ENCODE measurements around the gene MATN1. TPM values are rescaled to one million over a fixed set of nuclear protein-coding genes. Genes with fewer than 3 reads are reported as not detected.
A peak's percentile ranks its signal among the peaks of the same experiment; 100 is the strongest.

The MATN1 gene
- total and polyA plus RNA-seq, 2 experiments from 2014 or later = 0.32 TPM; not detected in 1

GRCh38 chr1:30706528-30706927 is 16.9 kb downstream of the MATN1 start:
- no peaks in the 10 kb centered on the region for H3K9me3 ChIP-seq (ENCODE audit: low read depth)
- no peak overlapping the region for H3K9ac ChIP-seq
- peak; percentile 85 for DNase-seq
- H2AFZ ChIP-seq = no peak overlapping the region
- H4K20me1 ChIP-seq (ENCODE audit: insufficient read depth) = no peaks in the 10 kb centered on the region
- in situ Hi-C loops (cut with MboI) = loop anchor here (25.0 kb wide), 1 partner anchor 1469 kb away; the partner anchor contains the start of genes MECR and PTPRU
- H3K9me2 ChIP-seq (ENCODE audit: insufficient read depth) = no peaks in the 10 kb centered on the region
- no peak overlapping the region for H3K4me2 ChIP-seq (ENCODE audit: unreplicated experiment)
- WGBS, 2 experiments (ENCODE audit: low coverage in 1 of 2, low lambda C conversion rate in 2 of 2, missing lambda C conversion rate in 2 of 2) = 9 to 17% methylated on average over 9 of the region's 9 CpGs
- H3K4me3 ChIP-seq = no peak overlapping the region
- no peaks in the 10 kb centered on the region for H3F3A ChIP-seq (ENCODE audit: insufficient read depth)
- peaks cover 4% of the 10 kb centered on the region; the same call in 1 of the 2 replicates for H3K4me1 ChIP-seq (ENCODE audit: insufficient read depth)
- TF ChIP-seq EZH2 (IDR thresholded peaks at IDR 0.05; ENCODE audit: insufficient read depth, poor library complexity, severe bottlenecking) = no peak
- TF ChIP-seq EZH2phosphoT487 (IDR thresholded peaks at IDR 0.05; ENCODE audit: insufficient read depth, low read depth) = no peak
- H3K27me3 ChIP-seq (replicated peaks; ENCODE audit: insufficient read depth) = no peaks in the 10 kb centered on the region
- no peaks in the 10 kb centered on the region for H3K36me3 ChIP-seq (ENCODE audit: low read depth)
- H3K79me2 ChIP-seq (ENCODE audit: insufficient read depth) = no peaks in the 10 kb centered on the region
- no peak overlapping the region for H3K27ac ChIP-seq

- no peaks in the 10 kb centered on the region for H3K36me3 ChIP-seq (ENCODE audit: low read depth)
- in situ Hi-C loops (cut with MboI) = loop anchor here (25.0 kb wide), 1 partner anchor 1468 kb away; the partner anchor contains the start of genes MECR and PTPRU
These were observed 17.7 kb downstream of the MATN1 start for GRCh38 chr1:30705698-30706097.

GRCh38 chr1:30704765-30705509 is 18.4 kb downstream of the MATN1 start:
- Histone ChIP-seq H3K4me3 (no peak overlapping the region), H3K27me3 (replicated peaks; ENCODE audit: insufficient read depth) (no peaks in the 10 kb centered on the region), H3K36me3 (ENCODE audit: low read depth) (no peaks in the 10 kb centered on the region), H3K4me1 (ENCODE audit: insufficient read depth) (peaks cover 13% of the 10 kb centered on the region), H3K27ac (no peak overlapping the region), H2AFZ (no peak overlapping the region), H3K9me2 (ENCODE audit: insufficient read depth) (no peaks in the 10 kb centered on the region), H3K79me2 (ENCODE audit: insufficient read depth) (no peaks in the 10 kb centered on the region), H4K20me1 (ENCODE audit: insufficient read depth) (no peaks in the 10 kb centered on the region), H3K9me3 (ENCODE audit: low read depth) (no peaks in the 10 kb centered on the region), H3K4me2 (ENCODE audit: unreplicated experiment) (no peak overlapping the region), H3K9ac (no peak overlapping the region), H3F3A (ENCODE audit: insufficient read depth) (no peaks in the 10 kb centered on the region)
- DNase-seq = peak; percentile 20
- TF ChIP-seq EZH2 (IDR thresholded peaks at IDR 0.05; ENCODE audit: insufficient read depth, poor library complexity, severe bottlenecking) (no peak), EZH2phosphoT487 (IDR thresholded peaks at IDR 0.05; ENCODE audit: insufficient read depth, low read depth) (no peak)
- WGBS, 2 experiments (ENCODE audit: low coverage in 1 of 2, low lambda C conversion rate in 2 of 2, missing lambda C conversion rate in 2 of 2) = 44 to 54% methylated on average over 14 of the region's 14 CpGs
- in situ Hi-C loops (cut with MboI) = loop anchor here (25.0 kb wide), 1 partner anchor 1468 kb away; the partner anchor contains the start of genes MECR and PTPRU

More at GRCh38 chr1:30705698-30706097, 17.7 kb downstream of the MATN1 start:
- TF ChIP-seq EZH2phosphoT487 (IDR thresholded peaks at IDR 0.05; ENCODE audit: insufficient read depth, low read depth) (no peak), EZH2 (IDR thresholded peaks at IDR 0.05; ENCODE audit: insufficient read depth, poor library complexity, severe bottlenecking) (no peak)
- no peak overlapping the region for H3K4me3 ChIP-seq
- H3K9me3 ChIP-seq (ENCODE audit: low read depth) = no peaks in the 10 kb centered on the region
- no peaks in the 10 kb centered on the region for H3K79me2 ChIP-seq (ENCODE audit: insufficient read depth)
- no peaks in the 10 kb centered on the region for H3K27me3 ChIP-seq (replicated peaks; ENCODE audit: insufficient read depth)
- no peak overlapping the region for H3K9ac ChIP-seq
- no peak overlapping the region for H3K27ac ChIP-seq
- H3K4me1 ChIP-seq (ENCODE audit: insufficient read depth) = peaks cover 11% of the 10 kb centered on the region
- H3K9me2 ChIP-seq (ENCODE audit: insufficient read depth) = no peaks in the 10 kb centered on the region
- WGBS, 2 experiments (ENCODE audit: low coverage in 1 of 2, low lambda C conversion rate in 2 of 2, missing lambda C conversion rate in 2 of 2) = 74 to 75% methylated on average over 4 of the region's 4 CpGs
- no peaks in the 10 kb centered on the region for H4K20me1 ChIP-seq (ENCODE audit: insufficient read depth)
- H3F3A ChIP-seq (ENCODE audit: insufficient read depth) = no peaks in the 10 kb centered on the region
- no peak overlapping the region for H3K4me2 ChIP-seq (ENCODE audit: unreplicated experiment)
- no peak overlapping the region for H2AFZ ChIP-seq
- no peak for DNase-seq

GRCh38 chr1:30704271-30704670 is 19.1 kb downstream of the MATN1 start:
- in situ Hi-C loops (cut with MboI) = loop anchor here (25.0 kb wide), 1 partner anchor 1467 kb away; the partner anchor contains the start of genes MECR and PTPRU
- TF ChIP-seq EZH2phosphoT487 (IDR thresholded peaks at IDR 0.05; ENCODE audit: insufficient read depth, low read depth) = no peak
- TF ChIP-seq EZH2 (IDR thresholded peaks at IDR 0.05; ENCODE audit: insufficient read depth, poor library complexity, severe bottlenecking) = no peak
- Histone ChIP-seq H3K4me2 (ENCODE audit: unreplicated experiment) (no peak overlapping the region), H4K20me1 (ENCODE audit: insufficient read depth) (no peaks in the 10 kb centered on the region), H3K36me3 (ENCODE audit: low read depth) (no peaks in the 10 kb centered on the region), H2AFZ (no peak overlapping the region), H3K9ac (no peak overlapping the region), H3K9me3 (ENCODE audit: low read depth) (no peaks in the 10 kb centered on the region), H3K79me2 (ENCODE audit: insufficient read depth) (no peaks in the 10 kb centered on the region), H3K27ac (no peak overlapping the region), H3K4me1 (ENCODE audit: insufficient read depth) (peaks cover 13% of the 10 kb centered on the region), H3K4me3 (no peak overlapping the region), H3K27me3 (replicated peaks; ENCODE audit: insufficient read depth) (no peaks in the 10 kb centered on the region), H3F3A (ENCODE audit: insufficient read depth) (no peaks in the 10 kb centered on the region), H3K9me2 (ENCODE audit: insufficient read depth) (no peaks in the 10 kb centered on the region)
- WGBS, 2 experiments (ENCODE audit: low coverage in 1 of 2, low lambda C conversion rate in 2 of 2, missing lambda C conversion rate in 2 of 2) = 5 to 29% methylated on average over 2 to 4 of the region's 4 CpGs
- peak; percentile 74 for DNase-seq
